GM19455 (cell line): ENCODE measurements around the gene ABCG8.
"Not testable (repeated sequence)": the region's sequence is repeated elsewhere in the genome, so short reads cannot be mapped to it uniquely, and the experiment has no call there.

ENCODE experiments used
- ATAC-seq: cut with Tn5 transposase; IDR thresholded peaks from one replicate; pipeline ENCODE4 v1.9.1; 2021; ENCODE audit not compliant: unreplicated experiment

Gene ABCG8

DNA sequence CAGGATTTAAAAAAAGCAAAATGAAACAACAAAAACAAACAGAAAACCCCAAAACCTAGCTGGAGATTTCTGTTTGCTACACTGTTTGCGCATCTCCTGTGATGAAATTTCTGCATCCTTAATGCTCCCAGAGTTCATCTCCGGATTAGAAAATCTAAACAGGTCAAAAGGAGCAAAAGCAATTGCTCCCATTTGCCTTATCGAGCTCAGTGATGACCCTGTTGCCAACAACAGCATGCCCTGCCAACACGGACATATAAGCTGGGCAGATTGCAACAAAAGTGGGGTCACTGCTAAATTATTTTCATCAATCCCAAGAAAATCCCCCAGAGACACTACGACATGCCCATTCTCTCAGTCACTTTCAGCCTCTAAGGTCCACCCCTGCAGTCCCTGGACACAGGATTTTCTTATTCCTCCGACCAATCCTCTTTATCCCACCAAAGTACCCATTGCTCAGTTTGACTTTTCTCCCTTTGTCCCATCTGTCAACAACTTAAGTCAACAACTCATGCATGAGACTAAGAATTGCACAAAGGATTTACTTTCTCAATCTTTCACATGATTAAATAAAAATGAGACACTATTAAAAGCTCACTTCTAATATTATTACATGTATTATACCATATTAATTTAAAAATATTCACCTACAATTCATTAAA is 67.8 kb downstream of the ABCG8 start:
- no peak for ATAC-seq

DNA sequence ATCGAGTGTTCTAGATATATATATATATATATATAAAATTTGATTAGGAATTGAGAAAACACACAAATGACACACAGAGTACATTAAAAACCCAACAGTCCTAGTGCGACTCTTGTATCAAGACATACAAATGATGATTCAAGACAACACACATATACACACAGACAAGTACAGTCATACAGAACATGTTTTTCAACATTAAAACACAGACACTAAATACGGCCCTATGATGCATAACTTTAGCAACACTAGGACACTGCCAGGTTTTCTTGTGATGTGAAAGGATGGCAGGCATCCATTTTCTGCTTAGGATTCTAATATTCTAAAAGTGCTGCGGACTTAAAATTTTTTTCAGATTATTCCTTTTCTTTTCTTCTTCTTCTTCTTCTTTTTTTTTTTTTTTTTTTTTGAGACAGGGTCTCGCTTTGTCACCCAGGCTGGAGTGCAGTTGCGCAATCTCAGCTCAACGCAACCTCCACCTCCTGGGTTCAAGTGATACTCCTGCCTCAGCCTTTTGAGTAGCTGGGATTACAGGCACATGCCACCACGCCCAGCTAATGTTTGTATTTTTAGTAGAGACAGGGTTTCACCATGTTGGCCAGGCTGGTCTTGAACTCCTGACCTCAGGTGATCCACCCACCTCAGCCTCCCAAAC is 72.5 kb downstream of the ABCG8 start:
- not testable (repeated sequence) for ATAC-seq

DNA sequence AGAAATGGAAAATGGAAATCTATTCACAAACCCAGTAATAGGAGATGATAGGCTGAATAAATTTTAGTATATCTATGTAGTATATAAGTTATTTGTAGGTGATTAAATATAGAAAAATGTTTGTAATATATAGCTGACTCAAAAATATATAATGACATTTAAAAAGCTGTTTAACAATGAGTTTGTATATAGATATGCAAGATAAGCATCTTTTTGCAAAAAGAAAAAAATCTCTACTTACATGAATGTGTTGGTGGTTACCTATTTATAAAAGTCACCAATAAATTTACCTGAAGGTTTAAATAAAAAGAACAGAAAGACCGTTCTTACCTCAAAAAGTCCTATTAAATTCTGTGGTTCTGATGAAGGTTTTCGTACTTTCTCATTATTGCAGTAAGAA is 85.7 kb downstream of the ABCG8 start:
- ATAC-seq: no peak

DNA sequence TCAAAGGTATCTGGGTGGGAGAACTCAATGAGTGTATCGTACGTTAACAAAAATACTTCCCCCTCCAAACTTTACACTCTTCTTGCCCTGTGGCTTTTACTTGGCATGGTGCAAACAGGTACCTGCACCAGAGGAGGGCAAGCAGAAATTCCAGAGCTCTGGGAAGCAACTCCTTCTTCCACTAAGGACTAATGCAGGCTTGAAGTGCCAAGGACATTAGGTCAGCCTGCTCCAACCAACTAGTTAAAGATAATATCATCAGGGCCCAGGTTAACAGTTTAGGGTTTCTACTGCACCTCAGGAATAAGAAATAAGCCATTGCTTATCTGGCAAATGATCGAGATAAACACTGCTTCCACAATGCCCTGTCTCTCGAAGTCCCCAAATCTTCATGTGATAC is 86.7 kb downstream of the ABCG8 start:
- no peak for ATAC-seq

DNA sequence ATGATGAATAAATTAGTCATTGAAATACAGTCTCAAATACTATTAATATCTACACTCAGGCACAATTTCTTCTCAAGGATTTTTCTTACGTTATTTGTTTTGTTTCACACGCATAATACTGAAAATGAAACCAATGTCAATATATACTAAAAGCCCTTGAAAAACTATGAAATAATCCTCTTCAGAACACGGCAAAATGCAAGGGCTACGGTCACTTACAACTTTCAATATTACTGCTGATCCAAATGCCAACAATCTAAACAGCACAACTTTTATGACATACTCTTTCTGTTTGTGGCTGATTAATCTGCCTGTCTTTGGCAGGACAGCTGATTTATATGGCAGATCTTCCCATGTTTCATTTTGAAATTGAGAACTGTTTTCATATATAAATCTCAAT is 88.7 kb downstream of the ABCG8 start:
- no peak for ATAC-seq

DNA sequence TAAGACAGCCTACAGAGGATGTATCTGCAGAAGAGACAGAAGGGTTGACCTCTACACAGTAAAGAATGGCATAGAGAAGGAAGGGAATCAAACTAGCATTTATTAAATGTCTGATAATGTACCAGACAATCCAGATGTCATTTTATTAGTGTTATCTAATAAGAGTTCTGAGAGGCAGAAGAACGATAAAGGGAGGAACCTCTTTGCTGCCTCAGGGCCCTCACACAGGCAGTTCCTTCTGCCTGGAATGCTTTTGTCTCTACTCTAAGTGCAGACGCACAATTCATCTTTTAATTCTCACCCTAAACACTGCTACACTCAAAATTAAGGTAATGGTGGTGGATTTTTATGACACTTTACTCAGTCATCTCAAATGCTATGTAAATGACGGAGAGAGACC is 92.5 kb downstream of the ABCG8 start:
- ATAC-seq: no peak
